Mesendoderm (in vitro differentiated cells): Measurements from ENCODE around the gene SLIT3.

Experiments
- DNase-seq: peaks from one replicate; pipeline ENCODE4 v3.0.0; 2013
- H2AK5ac ChIP-seq: 2 replicates; pipeline ENCODE4 v1.6.1; 2013; ENCODE audit warnings: low read length, inconsistent platforms
- H2BK120ac ChIP-seq: 2 replicates; pipeline ENCODE4 v1.6.1; 2013; ENCODE audit warnings: low read depth, mild to moderate bottlenecking, low read length, moderate library complexity, mixed read lengths
- H2BK15ac ChIP-seq: replicated peaks from 2 replicates; pipeline ENCODE4 v1.6.1; 2013; ENCODE audit warnings: low read depth, mild to moderate bottlenecking, moderate library complexity
- H2BK5ac ChIP-seq: 2 replicates; pipeline ENCODE4 v1.6.1; 2013; ENCODE audit warnings: low read length, inconsistent platforms
- H3K18ac ChIP-seq: 2 replicates; pipeline ENCODE4 v1.6.1; 2013; ENCODE audit warnings: mild to moderate bottlenecking, low read length, mixed read lengths
- H3K23ac ChIP-seq: one replicate; pipeline ENCODE4 v1.6.1; 2013; ENCODE audit warnings: low read length
- H3K27ac ChIP-seq: 2 replicates; pipeline ENCODE4 v1.5.1; 2013; ENCODE audit warnings: low read depth, mild to moderate bottlenecking, inconsistent platforms, low read length, moderate library complexity
- H3K27me3 ChIP-seq: 2 replicates; pipeline ENCODE4 v1.6.1; 2013; ENCODE audit warnings: low read length, control low read depth, mild to moderate bottlenecking, inconsistent platforms; ENCODE audit not compliant: insufficient read depth, poor library complexity
- H3K36me3 ChIP-seq: 2 replicates; pipeline ENCODE4 v1.6.1; 2013; ENCODE audit warnings: low read length, inconsistent platforms; ENCODE audit not compliant: control insufficient read depth, insufficient read depth
- H3K4ac ChIP-seq: one replicate; pipeline ENCODE4 v1.6.1; 2013; ENCODE audit warnings: low read depth, mild to moderate bottlenecking, low read length, moderate library complexity
- H3K4me1 ChIP-seq: 2 replicates; pipeline ENCODE4 v1.6.1; 2013; ENCODE audit warnings: low read depth, low read length, inconsistent platforms; ENCODE audit not compliant: control insufficient read depth
- H3K4me2 ChIP-seq: 2 replicates; pipeline ENCODE4 v1.6.1; 2013; ENCODE audit warnings: low read length
- H3K4me3 ChIP-seq: 2 replicates; pipeline ENCODE4 v1.5.1; 2013; ENCODE audit warnings: mild to moderate bottlenecking, low read length
- H3K56ac ChIP-seq: one replicate; pipeline ENCODE4 v1.6.1; 2013; ENCODE audit warnings: low read length
- H3K79me1 ChIP-seq: 2 replicates; pipeline ENCODE4 v1.6.1; 2013; ENCODE audit warnings: low read length, inconsistent platforms
- H3K79me2 ChIP-seq: 2 replicates; pipeline ENCODE4 v1.6.1; 2013; ENCODE audit warnings: mild to moderate bottlenecking, low read length; ENCODE audit not compliant: control insufficient read depth, insufficient read depth
- H3K9ac ChIP-seq: 2 replicates; pipeline ENCODE4 v1.6.1; 2013; ENCODE audit warnings: low read length, inconsistent platforms
- H4K5ac ChIP-seq: one replicate; pipeline ENCODE4 v1.6.1; 2013; ENCODE audit warnings: low read length
- H4K8ac ChIP-seq: one replicate; pipeline ENCODE4 v1.6.1; 2013; ENCODE audit warnings: low read depth, mild to moderate bottlenecking, control low read depth, low read length, moderate library complexity
- WGBS: extraction: QIAGEN DNeasy Blood & Tissue Kit; methylation state at CpG from one replicate; pipeline ENCODE4 v1.1.7; 2013; ENCODE audit warnings: low lambda C conversion rate, missing lambda C conversion rate; ENCODE audit not compliant: insufficient coverage; ENCODE audit errors: extremely low coverage; 5-methylcytosine and 5-hydroxymethylcytosine counted together

SLIT3 gene

DNA sequence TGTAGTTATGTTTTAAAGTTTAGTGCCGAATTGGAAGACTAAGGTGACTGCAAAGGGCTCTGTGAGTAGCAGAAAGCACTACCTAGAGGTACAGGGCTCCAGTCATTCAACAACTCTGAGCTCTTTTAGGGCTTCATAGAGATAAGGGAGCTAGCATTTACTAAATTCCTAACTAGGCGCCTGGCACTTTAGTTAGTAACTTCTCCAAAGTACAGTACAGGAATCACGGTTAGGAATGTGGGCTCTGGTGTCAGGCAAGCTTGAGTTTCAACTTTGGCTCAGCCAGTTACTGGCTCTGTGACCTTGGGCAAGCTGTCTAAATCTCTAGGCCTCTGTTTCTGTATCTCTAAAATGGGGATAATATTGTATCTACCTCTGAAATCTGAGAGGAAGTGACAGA, 115.3 kb downstream of the SLIT3 start:
- Histone ChIP-seq H3K27ac (no peak overlapping the region), H2BK5ac (no peak overlapping the region), H3K18ac (no peak overlapping the region), H4K5ac (no peak overlapping the region), H2BK120ac (no peak overlapping the region), H2BK15ac (no peak overlapping the region), H4K8ac (no peak overlapping the region), H3K4ac (no peak overlapping the region), H3K9ac (no peak overlapping the region), H3K79me2 (no peaks in the 10 kb centered on the region), H3K27me3 (no peaks in the 10 kb centered on the region), H3K4me3 (no peak overlapping the region), H3K79me1 (no peaks in the 10 kb centered on the region), H3K4me1 (no peaks in the 10 kb centered on the region), H2AK5ac (no peak overlapping the region), H3K56ac (no peak overlapping the region), H3K36me3 (no peaks in the 10 kb centered on the region), H3K4me2 (no peak overlapping the region), H3K23ac (no peak overlapping the region)
- no CpG with 5 or more reads among the region's 3 CpGs for WGBS
- no peak for DNase-seq

- Histone ChIP-seq H3K56ac (no peak overlapping the region), H2AK5ac (no peak overlapping the region), H3K23ac (no peak overlapping the region), H2BK120ac (no peak overlapping the region), H2BK15ac (no peak overlapping the region), H3K4me2 (no peak overlapping the region), H3K4me1 (no peaks in the 10 kb centered on the region), H4K8ac (no peak overlapping the region), H3K79me1 (no peaks in the 10 kb centered on the region), H3K18ac (no peak overlapping the region), H3K9ac (no peak overlapping the region), H3K4ac (no peak overlapping the region), H3K27me3 (no peaks in the 10 kb centered on the region), H4K5ac (no peak overlapping the region), H3K27ac (no peak overlapping the region), H2BK5ac (no peak overlapping the region), H3K4me3 (no peak overlapping the region), H3K36me3 (no peaks in the 10 kb centered on the region), H3K79me2 (no peaks in the 10 kb centered on the region)
- no peak for DNase-seq
Measured at GRCh38 chr5:169183576-169183975, 117.4 kb downstream of the SLIT3 start.

DNA sequence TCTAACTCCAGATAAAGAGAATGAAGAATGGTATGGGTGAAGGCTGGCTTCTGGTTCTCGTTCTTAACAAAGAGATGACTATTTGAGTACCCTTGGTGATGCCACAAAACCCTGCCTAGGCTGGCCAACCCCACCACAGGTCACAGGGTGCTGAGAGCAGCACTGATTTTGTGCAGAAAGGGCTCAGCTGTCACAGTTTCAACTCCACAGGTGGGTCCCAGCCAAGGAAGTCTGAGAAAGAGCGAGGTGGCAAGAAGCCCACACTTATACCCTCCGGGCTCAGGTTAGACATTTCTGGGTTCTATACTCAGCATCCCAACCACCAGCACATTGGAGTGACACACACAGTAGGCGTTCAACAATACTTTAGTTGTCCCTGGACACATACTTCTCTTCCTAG, 118.1 kb downstream of the SLIT3 start:
- H3K36me3 ChIP-seq = no peaks in the 10 kb centered on the region
- no peak overlapping the region for H3K4me2 ChIP-seq
- H2AK5ac ChIP-seq = no peak overlapping the region
- H3K56ac ChIP-seq = no peak overlapping the region
- no peak overlapping the region for H3K18ac ChIP-seq
- no peaks in the 10 kb centered on the region for H3K79me1 ChIP-seq
- H2BK5ac ChIP-seq = no peak overlapping the region
- H3K9ac ChIP-seq = no peak overlapping the region
- H2BK15ac ChIP-seq = no peak overlapping the region
- H3K27me3 ChIP-seq = no peaks in the 10 kb centered on the region
- no peak overlapping the region for H3K27ac ChIP-seq
- WGBS = no CpG with 5 or more reads among the region's 4 CpGs
- H2BK120ac ChIP-seq = no peak overlapping the region
- H3K79me2 ChIP-seq = no peaks in the 10 kb centered on the region
- no peak for DNase-seq
- H3K4ac ChIP-seq = no peak overlapping the region
- peaks cover 1% of the 10 kb centered on the region for H3K4me1 ChIP-seq
- H3K23ac ChIP-seq = no peak overlapping the region
- no peak overlapping the region for H3K4me3 ChIP-seq
- H4K5ac ChIP-seq = no peak overlapping the region
- no peak overlapping the region for H4K8ac ChIP-seq

DNA sequence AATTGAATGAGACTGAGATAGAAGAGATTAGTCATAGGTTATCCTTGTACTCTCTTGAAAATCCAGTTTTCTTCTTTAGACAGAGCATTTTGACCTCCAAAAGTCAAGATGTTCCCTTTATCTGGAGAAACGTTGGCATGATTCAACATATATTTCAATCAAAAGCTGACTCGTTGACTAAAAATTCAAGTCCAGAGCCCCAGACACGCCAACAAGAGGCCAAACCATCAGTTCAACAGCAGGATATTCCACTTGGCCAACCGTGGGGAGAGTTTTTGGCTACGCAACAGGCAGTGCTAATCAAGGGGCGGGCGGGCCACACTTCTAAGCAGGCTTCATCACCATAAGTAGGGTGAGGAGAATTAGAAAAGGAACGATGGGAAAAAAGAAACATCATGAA, 119.1 kb downstream of the SLIT3 start:
- H3K36me3 ChIP-seq = no peaks in the 10 kb centered on the region
- peaks cover 6% of the 10 kb centered on the region for H3K4me1 ChIP-seq
- H3K4me3 ChIP-seq = no peak overlapping the region
- no peak overlapping the region for H2AK5ac ChIP-seq
- H3K79me2 ChIP-seq = no peaks in the 10 kb centered on the region
- H3K23ac ChIP-seq = no peak overlapping the region
- no peak for DNase-seq
- no peak overlapping the region for H3K4me2 ChIP-seq
- no peak overlapping the region for H3K4ac ChIP-seq
- H2BK15ac ChIP-seq = no peak overlapping the region
- no peak overlapping the region for H3K9ac ChIP-seq
- WGBS = no CpG with 5 or more reads among the region's 8 CpGs
- no peak overlapping the region for H3K18ac ChIP-seq
- H4K8ac ChIP-seq = no peak overlapping the region
- no peak overlapping the region for H2BK120ac ChIP-seq
- no peaks in the 10 kb centered on the region for H3K79me1 ChIP-seq
- H3K56ac ChIP-seq = no peak overlapping the region
- no peaks in the 10 kb centered on the region for H3K27me3 ChIP-seq
- H3K27ac ChIP-seq = no peak overlapping the region
- no peak overlapping the region for H4K5ac ChIP-seq
- no peak overlapping the region for H2BK5ac ChIP-seq

GRCh38 chr5:169178754-169179153, 122.2 kb downstream of the SLIT3 start:
- no peak for DNase-seq
- H3K9ac ChIP-seq = no peak overlapping the region
- no peak overlapping the region for H2AK5ac ChIP-seq
- no CpG with 5 or more reads among the region's 3 CpGs for WGBS
- no peak overlapping the region for H2BK15ac ChIP-seq
- no peaks in the 10 kb centered on the region for H3K79me1 ChIP-seq
- H3K4me1 ChIP-seq = peaks cover 6% of the 10 kb centered on the region
- no peak overlapping the region for H3K23ac ChIP-seq
- no peak overlapping the region for H3K27ac ChIP-seq
- no peak overlapping the region for H3K18ac ChIP-seq
- H3K56ac ChIP-seq = no peak overlapping the region
- no peaks in the 10 kb centered on the region for H3K36me3 ChIP-seq
- H3K4ac ChIP-seq = no peak overlapping the region
- no peak overlapping the region for H2BK5ac ChIP-seq
- H4K5ac ChIP-seq = no peak overlapping the region
- no peak overlapping the region for H3K4me2 ChIP-seq
- H2BK120ac ChIP-seq = no peak overlapping the region
- H3K4me3 ChIP-seq = no peak overlapping the region
- no peak overlapping the region for H4K8ac ChIP-seq
- no peaks in the 10 kb centered on the region for H3K79me2 ChIP-seq
- no peaks in the 10 kb centered on the region for H3K27me3 ChIP-seq

- H2BK15ac ChIP-seq = no peak overlapping the region
- H3K36me3 ChIP-seq = no peaks in the 10 kb centered on the region
- no peak overlapping the region for H3K18ac ChIP-seq
- no peaks in the 10 kb centered on the region for H3K27me3 ChIP-seq
- no peak overlapping the region for H3K4me2 ChIP-seq
- no peak overlapping the region for H4K8ac ChIP-seq
- H2BK120ac ChIP-seq = no peak overlapping the region
- H3K4me3 ChIP-seq = no peak overlapping the region
- H4K5ac ChIP-seq = no peak overlapping the region
- H3K27ac ChIP-seq = no peak overlapping the region
- H3K9ac ChIP-seq = no peak overlapping the region
- H3K56ac ChIP-seq = no peak overlapping the region
- H3K23ac ChIP-seq = no peak overlapping the region
- no peak overlapping the region for H2AK5ac ChIP-seq
- 100% methylated on average over 1 of the region's 5 CpGs for WGBS
- peaks cover 6% of the 10 kb centered on the region for H3K4me1 ChIP-seq
- no peak overlapping the region for H3K4ac ChIP-seq
- H3K79me2 ChIP-seq = no peaks in the 10 kb centered on the region
- DNase-seq = no peak
- no peak overlapping the region for H2BK5ac ChIP-seq
- H3K79me1 ChIP-seq = no peaks in the 10 kb centered on the region
Measured at GRCh38 chr5:169178274-169178673, 122.7 kb downstream of the SLIT3 start.
